GM12865 (cell line): Measurements from ENCODE around the gene HAUS7.

Experiments
- DNase-seq: peaks from one replicate; pipeline ENCODE4 v3.0.0; 2010; ENCODE audit warnings: low read depth
- H3K4me3 ChIP-seq: 2 replicates; pipeline ENCODE4 v1.5.1; 2011; ENCODE audit warnings: mild to moderate bottlenecking, low read depth, low read length, control low read depth
- CTCF ChIP-seq: IDR thresholded peaks from 2 replicates; pipeline ENCODE4 v1.5.1; 2011; ENCODE audit warnings: low read length, control low read depth, low read depth, inconsistent platforms; ENCODE audit not compliant: insufficient read depth; ENCODE audit errors: missing control alignments

The HAUS7 gene

GRCh38 chrX:153500676-153501280, 30.4 kb upstream of the HAUS7 start:
- DNase-seq = no peak
- TF ChIP-seq CTCF = no peak

GRCh38 chrX:153499876-153500275, 29.5 kb upstream of the HAUS7 start:
- H3K4me3 ChIP-seq = no peak overlapping the region
- TF ChIP-seq CTCF = no peak
- DNase-seq = no peak

More at GRCh38 chrX:153500676-153501280, 30.4 kb upstream of the HAUS7 start:
- H3K4me3 ChIP-seq = no peak overlapping the region

- H3K4me3 ChIP-seq = no peak overlapping the region
- no peak for TF ChIP-seq CTCF
- no peak for DNase-seq
These were observed 29.0 kb upstream of the HAUS7 start for GRCh38 chrX:153499341-153499740.

GRCh38 chrX:153498453-153498852, 28.1 kb upstream of the HAUS7 start:
- TF ChIP-seq CTCF = no peak
- DNase-seq = no peak
- H3K4me3 ChIP-seq = no peak overlapping the region

GRCh38 chrX:153496590-153496959, 26.2 kb upstream of the HAUS7 start:
- TF ChIP-seq CTCF = no peak
- no peak overlapping the region for H3K4me3 ChIP-seq
- DNase-seq = no peak

- DNase-seq = no peak
- H3K4me3 ChIP-seq = no peak overlapping the region
- no peak for TF ChIP-seq CTCF
These were observed 25.7 kb upstream of the HAUS7 start for GRCh38 chrX:153495903-153496589.

GRCh38 chrX:153495362-153495751, 25.0 kb upstream of the HAUS7 start:
- no peak for DNase-seq
- no peak for TF ChIP-seq CTCF
- H3K4me3 ChIP-seq = no peak overlapping the region
